SK-N-MC (cell line): ENCODE results near the gene MBTPS2.

Experiments
- EZH2 ChIP-seq: fragments of 200-600 bp; sonication (generic); IDR thresholded peaks from one replicate; pipeline ENCODE4 v1.6.1; 2017; ENCODE audit warnings: antibody characterized with exemption
- POLR2AphosphoS5 ChIP-seq: IDR thresholded peaks from 2 replicates; pipeline ENCODE4 v1.6.1; 2012; ENCODE audit warnings: mild to moderate bottlenecking, low read depth, low read length, borderline replicate concordance

DNA sequence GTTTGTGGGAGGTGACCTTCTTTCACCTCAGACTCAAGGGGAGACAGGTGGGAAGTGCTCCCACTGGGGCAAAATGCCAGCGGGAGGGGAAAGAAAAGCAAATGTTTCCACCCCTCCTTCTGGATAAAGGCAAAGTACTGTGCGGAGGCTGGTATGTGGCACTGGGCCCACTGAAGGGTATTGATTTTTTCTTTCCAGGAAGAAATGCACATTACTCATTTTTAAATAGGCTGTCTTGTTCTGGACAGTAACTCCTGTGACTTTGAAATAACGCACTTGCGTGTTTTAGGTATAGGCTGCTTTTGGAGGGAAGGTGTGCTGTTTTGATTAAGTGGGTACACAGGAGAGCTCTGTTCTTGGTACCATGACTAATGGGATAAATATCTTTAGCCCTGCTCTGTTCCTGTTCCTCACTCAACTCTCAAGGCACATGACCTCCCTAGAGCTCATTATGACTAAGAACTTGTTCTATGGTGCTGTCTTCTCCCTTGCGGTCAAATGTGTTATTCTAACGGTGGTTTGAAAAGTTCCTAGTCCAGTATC lies 40.7 kb upstream of the MBTPS2 start:
- no peak for TF ChIP-seq POLR2AphosphoS5
- no peak for TF ChIP-seq EZH2
